ENCODE measurements around the gene CIDEC. TPM values are rescaled to one million over a fixed set of nuclear protein-coding genes. Genes with fewer than 3 reads are reported as not detected.
A peak's percentile ranks its signal among the peaks of the same experiment; 100 is the strongest.
"Not testable (repeated sequence)": the region's sequence is repeated elsewhere in the genome, so short reads cannot be mapped to it uniquely, and the experiment has no call there.

CIDEC gene
- total and polyA plus RNA-seq, 12 donors, result 0.27 to 25.3 (median 4.7) TPM; not detected in 1

GRCh38 chr3:9866639-9867038 lies 13.4 kb downstream of the CIDEC start:
- Histone ChIP-seq H3K36me3 (no peaks in the 10 kb centered on the region), H3K4me3 (no peak overlapping the region), H3K27me3 (no peaks in the 10 kb centered on the region), H3K4me1 (peaks cover 3 to 29% (median 9%) of the 10 kb centered on the region in 9 donors), H3K27ac (no peak overlapping the region), H3K9me3 (no peaks in the 10 kb centered on the region)
- WGBS, 2 donors, result 79 to 80% methylated on average over 8 of the region's 8 CpGs
- peak in 2 of 8 donors; percentile 58 to 62 for ATAC-seq
- intact Hi-C loops (cut with DNase I), result no loop called here
- no peak for DNase-seq
- TF ChIP-seq, protein P1, sequence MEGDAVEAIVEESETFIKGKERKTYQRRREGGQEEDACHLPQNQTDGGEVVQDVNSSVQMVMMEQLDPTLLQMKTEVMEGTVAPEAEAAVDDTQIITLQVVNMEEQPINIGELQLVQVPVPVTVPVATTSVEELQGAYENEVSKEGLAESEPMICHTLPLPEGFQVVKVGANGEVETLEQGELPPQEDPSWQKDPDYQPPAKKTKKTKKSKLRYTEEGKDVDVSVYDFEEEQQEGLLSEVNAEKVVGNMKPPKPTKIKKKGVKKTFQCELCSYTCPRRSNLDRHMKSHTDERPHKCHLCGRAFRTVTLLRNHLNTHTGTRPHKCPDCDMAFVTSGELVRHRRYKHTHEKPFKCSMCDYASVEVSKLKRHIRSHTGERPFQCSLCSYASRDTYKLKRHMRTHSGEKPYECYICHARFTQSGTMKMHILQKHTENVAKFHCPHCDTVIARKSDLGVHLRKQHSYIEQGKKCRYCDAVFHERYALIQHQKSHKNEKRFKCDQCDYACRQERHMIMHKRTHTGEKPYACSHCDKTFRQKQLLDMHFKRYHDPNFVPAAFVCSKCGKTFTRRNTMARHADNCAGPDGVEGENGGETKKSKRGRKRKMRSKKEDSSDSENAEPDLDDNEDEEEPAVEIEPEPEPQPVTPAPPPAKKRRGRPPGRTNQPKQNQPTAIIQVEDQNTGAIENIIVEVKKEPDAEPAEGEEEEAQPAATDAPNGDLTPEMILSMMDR (IDR thresholded peaks at IDR 0.05), result no peak

GRCh38 chr3:9865125-9865637 lies 14.9 kb downstream of the CIDEC start:
- H3K36me3 ChIP-seq; DNase-seq; H3K27me3 ChIP-seq; ATAC-seq; H3K9me3 ChIP-seq; intact Hi-C loops (cut with DNase I); H3K4me3 ChIP-seq: not testable (repeated sequence)
- peak overlapping the region in 3 of 10 donors; percentile 16 to 53 (median 33) for H3K27ac ChIP-seq
- 85 to 88% methylated on average over 10 of the region's 10 CpGs for WGBS, 2 donors
- H3K4me1 ChIP-seq, result peaks cover 3 to 29% (median 9%) of the 10 kb centered on the region in 9 donors

DNA sequence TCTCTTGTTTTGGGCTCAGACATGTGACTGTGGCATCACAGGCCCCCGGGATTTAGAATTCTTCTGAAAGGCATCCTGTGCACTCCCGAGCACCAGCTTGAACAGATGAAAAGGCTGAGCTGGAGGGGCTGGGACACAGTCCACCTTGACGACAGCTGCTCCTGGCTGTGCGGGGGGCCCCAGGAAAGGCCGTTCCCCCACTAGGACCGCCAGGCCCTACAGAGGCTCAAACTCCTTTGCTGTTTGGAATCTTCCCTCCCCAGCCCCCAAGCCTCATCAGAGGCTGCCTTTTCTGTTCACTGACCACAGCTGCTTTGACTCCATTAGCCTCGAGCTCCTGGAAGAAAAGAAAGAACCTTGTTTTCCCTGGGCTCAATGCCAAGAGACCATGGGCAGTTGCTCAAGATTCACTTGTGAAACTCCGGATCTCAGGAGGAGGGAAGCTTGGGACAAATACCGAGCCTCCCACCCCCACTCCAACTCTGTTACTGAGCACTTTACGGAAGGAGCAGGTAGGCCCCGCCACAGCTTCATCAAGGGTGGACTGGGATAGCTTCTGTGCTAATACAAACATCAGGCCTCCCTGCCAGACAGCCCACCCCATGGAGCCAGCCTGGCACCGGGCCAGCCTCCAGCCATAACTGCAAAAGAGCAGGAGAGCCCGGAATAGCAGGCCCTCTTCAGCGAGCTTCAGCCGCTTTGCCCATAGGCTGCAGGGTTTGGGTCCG lies 15.7 kb downstream of the CIDEC start:
- peak overlapping the region in 8 of 10 donors; percentile 16 to 60 (median 40) for H3K27ac ChIP-seq
- DNase-seq (peak; percentile 42 to 51), ATAC-seq (peak in 7 of 8 donors; percentile 11 to 52 (median 36))
- peaks cover 3 to 29% (median 9%) of the 10 kb centered on the region in 9 donors for H3K4me1 ChIP-seq
- TF ChIP-seq, protein P1 (IDR thresholded peaks at IDR 0.05), result no peak
- H3K4me3 ChIP-seq, result no peak overlapping the region
- H3K36me3 ChIP-seq, result no peaks in the 10 kb centered on the region
- no peaks in the 10 kb centered on the region for H3K27me3 ChIP-seq
- 48 to 53% methylated on average over 16 of the region's 16 CpGs for WGBS, 2 donors
- H3K9me3 ChIP-seq, result no peaks in the 10 kb centered on the region
- intact Hi-C loops (cut with DNase I), result loop anchor here in 1 of 10 donors (5.0 kb wide), 1 partner anchor 53 kb away; the partner anchor contains the start of gene IL17RC

GRCh38 chr3:9863058-9863772 lies 16.8 kb downstream of the CIDEC start:
- H3K4me3 ChIP-seq, result peak overlapping the region in 9 of 10 donors; percentile 22 to 63 (median 53)
- DNase-seq (no peak), ATAC-seq (peak in 4 of 8 donors; percentile 6 to 23 (median 12))
- TF ChIP-seq, protein P1 (IDR thresholded peaks at IDR 0.05), result no peak
- H3K27me3 ChIP-seq, result no peaks in the 10 kb centered on the region
- intact Hi-C loops (cut with DNase I), result loop anchor here in 1 of 10 donors (5.0 kb wide), 1 partner anchor 54 kb away; the partner anchor contains the start of gene IL17RC
- 59 to 69% methylated on average over 22 of the region's 22 CpGs for WGBS, 2 donors
- H3K27ac ChIP-seq, result peak overlapping the region in 5 of 10 donors; percentile 31 to 54 (median 39)
- peaks cover 3 to 29% (median 9%) of the 10 kb centered on the region in 9 donors for H3K4me1 ChIP-seq
- H3K9me3 ChIP-seq, result no peaks in the 10 kb centered on the region
- H3K36me3 ChIP-seq, result no peaks in the 10 kb centered on the region
